SU-DHL-6 (cell line): ENCODE results near the gene NME7.

Experiments
- CTCF ChIP-seq: fragments of 200-600 bp; sonication (generic); IDR thresholded peaks from one replicate; pipeline ENCODE4 v1.5.1; 2017; ENCODE audit warnings: antibody characterized with exemption, mild to moderate bottlenecking, low read length, moderate library complexity; ENCODE audit not compliant: insufficient read depth, poor library complexity, severe bottlenecking
- EZH2phosphoT487 ChIP-seq: fragments of 200-600 bp; sonication (generic), shearing (Covaris generic); conservative IDR thresholded peaks from 2 replicates; pipeline ENCODE4 v1.6.1; 2018; ENCODE audit warnings: mild to moderate bottlenecking, antibody characterized with exemption, low read length, moderate library complexity, mixed read lengths

GRCh38 chr1:169212088-169212487 is 155.5 kb downstream of the NME7 start:
- TF ChIP-seq EZH2phosphoT487, result no peak
- no peak for TF ChIP-seq CTCF
